ENCODE results near the gene SLC30A10.
A peak's percentile ranks its signal among the peaks of the same experiment; 100 is the strongest.

SLC30A10 gene

DNA sequence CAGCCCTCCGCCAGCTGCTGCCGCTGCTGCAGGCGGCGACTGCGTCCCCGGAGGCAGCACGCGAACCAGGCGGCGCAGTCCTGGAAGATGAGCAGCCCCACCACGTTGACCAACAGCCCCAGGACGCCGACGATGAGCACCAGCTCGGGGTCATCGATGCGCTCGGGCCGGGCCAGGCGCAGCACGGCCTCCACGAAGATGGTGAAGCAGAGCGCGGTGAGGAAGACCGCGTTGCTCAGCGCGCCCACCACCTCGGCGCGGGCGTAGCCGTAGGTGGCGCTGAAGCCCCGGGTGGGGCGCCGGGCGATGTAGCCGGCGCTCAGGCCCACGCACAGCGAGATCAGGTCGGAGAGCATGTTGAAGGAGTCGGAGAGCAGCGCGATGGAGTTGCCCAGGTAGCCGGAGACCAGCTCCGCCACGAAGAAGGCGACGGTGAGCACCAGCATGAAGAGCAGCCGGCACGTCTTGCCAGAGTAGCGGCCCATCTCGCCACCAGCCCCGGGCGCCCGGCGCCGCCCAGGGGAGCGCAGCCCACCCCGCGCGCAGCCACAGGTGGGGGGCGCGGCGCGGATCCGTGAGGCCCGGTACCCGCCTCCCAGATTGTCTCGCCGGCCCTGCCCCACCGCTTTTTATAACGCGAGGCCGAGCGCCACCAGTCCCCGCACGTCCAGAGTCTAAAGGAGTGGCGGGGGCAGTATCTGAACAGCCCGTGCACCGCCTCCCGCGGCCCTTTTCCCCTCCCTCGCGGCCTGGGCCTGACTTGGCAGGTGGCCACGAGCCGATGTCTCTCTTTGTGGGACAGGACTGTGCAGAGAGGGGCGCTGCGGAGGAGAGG lies at the start of gene SLC30A10:
SLC30A10 (minus strand) TSS at position 602 of the 835 bp plus-strand sequence; CDS start at position 485, 117 bp downstream.
- TF ChIP-seq, protein P1, sequence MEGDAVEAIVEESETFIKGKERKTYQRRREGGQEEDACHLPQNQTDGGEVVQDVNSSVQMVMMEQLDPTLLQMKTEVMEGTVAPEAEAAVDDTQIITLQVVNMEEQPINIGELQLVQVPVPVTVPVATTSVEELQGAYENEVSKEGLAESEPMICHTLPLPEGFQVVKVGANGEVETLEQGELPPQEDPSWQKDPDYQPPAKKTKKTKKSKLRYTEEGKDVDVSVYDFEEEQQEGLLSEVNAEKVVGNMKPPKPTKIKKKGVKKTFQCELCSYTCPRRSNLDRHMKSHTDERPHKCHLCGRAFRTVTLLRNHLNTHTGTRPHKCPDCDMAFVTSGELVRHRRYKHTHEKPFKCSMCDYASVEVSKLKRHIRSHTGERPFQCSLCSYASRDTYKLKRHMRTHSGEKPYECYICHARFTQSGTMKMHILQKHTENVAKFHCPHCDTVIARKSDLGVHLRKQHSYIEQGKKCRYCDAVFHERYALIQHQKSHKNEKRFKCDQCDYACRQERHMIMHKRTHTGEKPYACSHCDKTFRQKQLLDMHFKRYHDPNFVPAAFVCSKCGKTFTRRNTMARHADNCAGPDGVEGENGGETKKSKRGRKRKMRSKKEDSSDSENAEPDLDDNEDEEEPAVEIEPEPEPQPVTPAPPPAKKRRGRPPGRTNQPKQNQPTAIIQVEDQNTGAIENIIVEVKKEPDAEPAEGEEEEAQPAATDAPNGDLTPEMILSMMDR (IDR thresholded peaks at IDR 0.05; ENCODE audit: low read depth, low read length, missing control alignments): no peak
- DNase-seq (ENCODE audit: extremely low read depth, low read depth): no peak
- H3K4me3 ChIP-seq (replicated peaks; ENCODE audit: low read depth, low read length): peak within 1 kb of the TSS; percentile 35

DNA sequence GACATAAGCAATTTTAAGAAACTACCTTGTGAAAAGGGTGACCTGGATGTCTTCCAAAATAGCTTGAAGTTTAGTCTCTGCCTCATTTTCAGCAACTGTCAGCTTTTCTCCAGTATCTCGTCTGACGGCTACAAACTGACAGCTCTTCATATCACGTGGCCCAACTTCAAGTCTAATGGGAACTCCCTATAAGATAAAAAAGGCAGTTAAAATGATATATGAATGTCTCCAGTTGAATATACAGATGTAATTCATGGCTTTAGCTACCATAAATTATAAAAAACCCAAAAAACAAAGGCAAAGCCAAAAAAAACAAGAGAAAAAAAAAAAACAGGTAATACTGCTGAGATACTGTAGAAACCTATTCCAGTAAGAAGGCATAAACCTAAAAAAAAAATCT lies 44.9 kb upstream of the SLC30A10 start:
- H3K4me3 ChIP-seq (replicated peaks; ENCODE audit: low read depth, low read length): no peak overlapping the region
- TF ChIP-seq, protein P1 (IDR thresholded peaks at IDR 0.05; ENCODE audit: low read depth, low read length, missing control alignments): no peak
- DNase-seq (ENCODE audit: extremely low read depth, low read depth): no peak

DNA sequence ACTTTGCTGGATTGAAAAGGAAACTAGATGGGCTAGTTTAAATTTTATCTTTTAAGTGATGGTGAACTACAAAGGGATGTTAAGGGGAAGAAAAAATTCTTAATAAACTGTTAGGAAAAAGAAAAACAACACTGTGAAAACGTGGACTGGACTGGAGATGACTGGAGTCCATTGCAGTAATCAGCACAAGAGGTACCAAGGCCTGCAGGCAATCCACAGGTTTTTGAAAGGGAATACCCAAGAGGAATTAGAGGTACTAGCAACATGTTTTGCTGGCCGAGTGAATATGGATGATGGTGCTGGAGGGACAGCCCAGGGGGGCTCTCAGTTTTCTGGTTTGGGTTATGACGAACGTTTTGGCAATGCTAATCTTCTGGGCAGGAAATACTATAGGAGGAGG lies 39.0 kb upstream of the SLC30A10 start:
- DNase-seq (ENCODE audit: extremely low read depth, low read depth): no peak
- H3K4me3 ChIP-seq (replicated peaks; ENCODE audit: low read depth, low read length): no peak overlapping the region
- TF ChIP-seq, protein P1 (IDR thresholded peaks at IDR 0.05; ENCODE audit: low read depth, low read length, missing control alignments): no peak

DNA sequence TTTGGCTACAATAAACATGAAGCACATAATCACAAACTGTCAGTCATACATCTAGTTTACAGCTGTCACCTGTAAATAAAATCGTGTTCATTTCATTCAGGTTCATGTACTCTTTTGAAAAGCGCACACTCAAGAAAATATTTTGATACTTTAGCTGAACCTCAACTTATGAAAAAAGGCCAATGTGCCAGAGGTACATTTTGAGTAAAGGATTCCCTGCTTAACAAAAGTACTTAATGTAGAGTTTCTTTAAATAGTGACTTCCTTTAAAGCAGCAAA lies 37.7 kb upstream of the SLC30A10 start:
- DNase-seq (ENCODE audit: extremely low read depth, low read depth): no peak
- no peak overlapping the region for H3K4me3 ChIP-seq (replicated peaks; ENCODE audit: low read depth, low read length)
- TF ChIP-seq, protein P1 (IDR thresholded peaks at IDR 0.05; ENCODE audit: low read depth, low read length, missing control alignments): no peak

DNA sequence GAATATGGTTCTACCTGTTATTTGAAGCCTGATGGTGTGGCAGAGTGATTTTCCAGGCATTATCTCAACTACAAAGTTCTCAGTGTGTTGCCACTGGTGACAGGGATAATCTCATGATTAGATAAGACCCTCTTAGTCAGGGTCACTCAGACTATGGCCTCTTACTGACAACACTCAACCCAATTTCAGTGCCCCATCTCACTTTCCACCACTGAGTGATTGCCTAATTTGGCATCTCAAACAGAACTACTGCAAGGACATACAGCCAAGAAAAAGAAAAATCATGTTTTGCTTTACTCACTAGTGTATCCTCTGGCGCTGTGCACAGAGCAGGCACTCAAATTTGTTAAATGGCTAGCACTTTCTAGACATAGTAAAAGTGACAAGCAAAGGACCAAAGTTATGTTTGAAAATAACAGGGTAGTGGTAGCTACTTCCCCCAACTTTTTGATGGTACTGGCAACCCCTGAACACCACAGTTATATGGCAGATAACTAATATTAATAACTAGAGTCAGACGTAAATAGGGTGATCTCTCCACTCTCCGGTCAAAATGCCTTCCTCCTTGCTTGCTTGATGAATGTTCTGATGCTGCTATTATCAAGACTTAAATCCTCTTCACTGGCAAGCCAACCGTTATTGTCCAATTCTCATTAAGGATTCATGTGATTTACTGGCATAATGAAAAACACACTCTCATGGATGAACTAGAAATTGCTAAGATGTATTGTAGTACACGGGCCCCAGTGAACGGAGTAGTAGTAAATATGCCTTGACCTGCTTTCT lies 37.1 kb upstream of the SLC30A10 start:
- no peak for DNase-seq (ENCODE audit: extremely low read depth, low read depth)
- H3K4me3 ChIP-seq (replicated peaks; ENCODE audit: low read depth, low read length): no peak overlapping the region
- TF ChIP-seq, protein P1 (IDR thresholded peaks at IDR 0.05; ENCODE audit: low read depth, low read length, missing control alignments): no peak

DNA sequence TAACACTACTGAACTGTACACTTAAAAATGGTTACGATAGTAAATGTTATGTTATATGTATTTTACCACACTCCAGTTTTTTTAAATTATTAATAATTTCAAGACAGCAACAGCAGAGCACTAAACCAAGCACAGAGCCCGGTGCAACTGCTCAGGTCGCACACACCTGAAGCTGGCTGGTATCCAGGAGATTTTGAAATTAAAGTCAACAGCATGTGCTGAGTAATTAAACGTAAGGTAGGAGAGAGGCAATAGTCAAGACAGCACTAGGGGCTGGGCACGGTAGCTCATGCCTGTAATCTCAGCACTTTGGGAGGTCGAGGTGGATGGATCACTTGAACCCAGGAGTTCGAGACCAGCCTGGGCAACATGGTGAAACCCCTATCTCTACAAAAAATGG lies 35.1 kb upstream of the SLC30A10 start:
- DNase-seq (ENCODE audit: extremely low read depth, low read depth): no peak
- H3K4me3 ChIP-seq (replicated peaks; ENCODE audit: low read depth, low read length): no peak overlapping the region
- TF ChIP-seq, protein P1 (IDR thresholded peaks at IDR 0.05; ENCODE audit: low read depth, low read length, missing control alignments): no peak
